GM21526 (cell line): ENCODE data around the gene APOBEC3B.
"Not testable (repeated sequence)": the region's sequence is repeated elsewhere in the genome, so short reads cannot be mapped to it uniquely, and the experiment has no call there.

Experiments used
- ATAC-seq: cut with Tn5 transposase; IDR thresholded peaks from one replicate; pipeline ENCODE4 v1.9.1; 2021; ENCODE audit warnings: moderate library complexity; ENCODE audit not compliant: unreplicated experiment, low FRiP score

Gene APOBEC3B

DNA sequence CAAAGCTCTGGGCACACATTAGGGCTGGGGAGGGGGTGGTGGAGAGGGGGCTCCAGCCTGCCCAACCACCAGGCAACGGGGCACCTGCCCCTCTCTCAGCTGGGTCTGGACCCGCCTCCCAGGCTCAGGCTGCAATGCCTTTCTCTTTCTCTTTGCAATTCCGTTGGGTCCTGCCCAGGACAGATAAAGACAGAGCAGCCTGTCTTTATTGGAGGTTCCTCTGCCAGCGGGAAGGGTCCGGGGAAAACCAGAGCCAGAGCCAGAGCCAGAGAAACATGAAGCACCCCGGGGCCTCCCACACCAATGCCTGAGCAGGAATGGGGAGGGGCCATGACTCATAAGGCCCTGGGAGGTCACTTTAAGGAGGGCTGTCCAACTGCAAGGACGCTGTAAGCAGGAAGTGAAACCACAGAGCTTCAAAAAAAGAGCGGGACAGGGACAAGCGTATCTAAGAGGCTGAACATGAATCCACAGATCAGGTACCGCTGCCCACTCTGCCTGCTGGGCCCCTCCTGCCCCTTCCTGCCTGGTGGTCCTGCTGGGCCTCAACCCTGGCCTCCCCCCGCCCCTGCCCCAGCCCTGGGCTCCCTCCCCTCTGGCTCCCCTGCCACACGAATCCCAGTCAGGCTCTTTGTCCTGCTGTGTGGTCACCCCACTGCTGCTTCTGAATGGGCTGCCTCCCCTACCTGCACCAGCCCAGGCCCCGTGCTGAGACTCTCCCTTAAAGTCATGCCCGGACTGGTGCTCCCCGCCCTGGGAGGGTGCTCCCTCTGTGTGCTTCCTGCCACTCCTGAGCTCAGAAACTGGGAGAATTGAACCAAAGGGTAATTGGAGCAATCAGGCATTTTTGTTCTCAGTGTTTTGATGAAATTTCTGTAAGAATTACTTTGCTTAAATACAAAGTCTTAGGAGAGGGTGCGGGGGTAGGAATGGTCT, at the start of gene APOBEC3B:
Gene APOBEC3B, plus strand, starts transcription at position 356 of the 936 bp plus-strand sequence. Its CDS starts 107 bp downstream, at position 463.
- ATAC-seq, result no peak

DNA sequence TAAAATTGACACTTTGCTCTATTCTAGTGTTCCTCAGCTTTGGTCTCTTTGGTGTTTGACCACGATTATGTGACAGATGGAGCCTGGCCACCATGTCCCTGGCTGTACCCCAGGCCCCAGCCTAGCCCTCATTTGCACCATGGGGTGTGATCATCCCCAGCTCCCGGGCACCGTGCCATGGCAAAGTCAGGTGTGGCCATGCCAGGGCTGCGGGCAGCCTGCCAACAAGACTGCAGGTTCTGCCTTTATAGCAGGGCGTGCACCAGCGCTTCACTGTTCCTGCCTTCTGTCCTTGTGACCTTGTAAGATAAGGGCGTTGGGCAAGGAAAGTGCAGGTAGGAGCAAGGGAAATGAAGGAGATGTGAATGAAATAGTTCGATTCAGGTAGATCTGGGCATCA, 47.1 kb upstream of the APOBEC3B start:
- no peak for ATAC-seq

DNA sequence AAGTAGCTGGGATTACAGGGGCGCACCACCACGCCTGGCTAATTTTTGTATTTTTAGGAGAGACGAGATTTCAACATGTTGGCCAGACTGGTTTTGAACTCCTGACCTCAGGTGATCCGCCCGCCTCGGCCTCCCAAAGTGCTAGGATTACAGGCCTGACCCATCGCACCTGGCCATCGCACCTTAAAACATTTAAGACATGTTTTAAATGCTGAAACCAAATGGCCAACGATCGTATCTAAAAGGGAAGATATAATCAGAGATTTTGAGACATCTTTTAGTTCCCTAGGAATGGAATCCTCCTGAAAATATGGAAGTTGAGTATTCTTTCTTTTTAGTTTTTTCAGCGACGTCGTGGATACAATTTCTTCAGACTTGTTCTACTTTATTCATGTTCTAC, 46.5 kb upstream of the APOBEC3B start:
- ATAC-seq, result no peak

DNA sequence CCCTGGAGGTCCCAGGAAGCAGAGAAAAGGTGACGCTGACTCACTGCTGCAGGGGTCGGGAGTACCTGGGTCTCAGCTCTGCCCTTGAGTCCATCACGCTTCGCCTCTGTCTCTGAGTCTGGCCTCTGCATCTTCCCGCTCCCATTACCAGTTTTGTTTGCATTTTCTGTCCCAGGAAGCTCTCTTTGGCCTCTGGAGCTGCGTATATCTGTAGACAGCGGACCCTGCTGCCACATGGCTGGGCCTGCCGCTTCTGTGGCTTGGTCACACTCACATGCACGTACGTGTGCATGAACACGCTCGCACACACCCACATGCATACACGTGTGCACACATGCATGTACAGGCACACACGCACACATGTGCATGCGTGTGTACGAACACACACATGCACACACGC, 45.6 kb upstream of the APOBEC3B start:
- no peak for ATAC-seq

DNA sequence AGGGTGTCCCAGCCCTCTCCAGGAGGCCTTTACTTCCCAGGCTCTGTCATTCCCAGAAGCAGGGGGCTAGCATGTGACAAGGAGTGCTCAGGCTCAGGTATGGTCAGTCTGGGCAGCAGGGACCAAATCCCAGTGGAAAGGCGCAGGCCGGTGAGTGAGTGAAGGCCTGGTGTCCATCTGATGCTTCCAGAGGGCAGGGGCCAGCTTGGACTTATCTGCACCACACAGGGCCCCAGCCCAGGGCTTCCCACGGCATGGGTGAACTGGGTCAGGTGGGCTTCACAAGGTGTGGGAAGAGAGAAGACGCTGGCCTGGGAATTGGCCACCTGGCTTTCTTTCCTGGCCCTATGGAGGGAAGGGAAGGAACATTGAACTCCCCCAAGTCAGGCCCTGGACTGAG, 45.1 kb upstream of the APOBEC3B start:
- ATAC-seq, result no peak

DNA sequence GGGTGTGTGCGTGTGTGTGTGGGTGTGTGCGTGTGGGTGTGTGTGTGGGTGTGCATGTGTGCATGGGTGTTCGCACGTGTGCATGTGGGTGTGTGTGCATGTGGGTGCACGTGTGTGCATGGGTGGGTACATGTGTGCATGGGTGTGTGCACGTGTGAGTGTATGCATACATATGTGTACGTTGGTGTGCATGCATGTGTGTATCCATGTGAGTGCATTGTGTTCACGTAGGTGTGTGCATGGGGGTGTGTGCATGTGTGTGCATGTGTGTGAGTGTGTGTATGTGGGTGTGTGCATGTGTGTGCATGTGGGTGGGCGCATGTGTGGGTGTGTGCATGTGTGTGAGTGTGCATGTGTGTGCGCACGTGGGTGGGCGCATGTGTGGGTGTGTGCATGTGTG, 44.6 kb upstream of the APOBEC3B start:
- no peak for ATAC-seq

DNA sequence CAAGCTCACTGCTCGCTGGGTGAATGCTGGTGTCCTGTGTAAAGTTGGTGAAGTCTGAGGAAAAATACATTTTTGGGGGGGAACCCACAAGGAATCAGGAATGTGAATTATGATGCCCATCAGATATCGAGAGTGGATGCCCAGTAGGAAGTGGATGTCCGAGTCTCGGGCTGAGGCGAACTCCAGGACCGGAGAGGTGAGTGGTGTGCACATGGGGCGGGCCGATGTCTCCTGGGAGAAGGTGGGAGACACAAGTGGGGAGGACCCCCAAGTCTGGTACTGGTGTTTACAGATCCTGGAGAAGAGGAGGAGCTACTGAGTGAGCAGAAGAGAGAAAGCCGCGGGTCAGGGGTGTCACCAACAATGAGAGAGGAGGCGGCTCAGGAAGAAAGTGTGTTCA, 43.9 kb upstream of the APOBEC3B start:
- no peak for ATAC-seq

DNA sequence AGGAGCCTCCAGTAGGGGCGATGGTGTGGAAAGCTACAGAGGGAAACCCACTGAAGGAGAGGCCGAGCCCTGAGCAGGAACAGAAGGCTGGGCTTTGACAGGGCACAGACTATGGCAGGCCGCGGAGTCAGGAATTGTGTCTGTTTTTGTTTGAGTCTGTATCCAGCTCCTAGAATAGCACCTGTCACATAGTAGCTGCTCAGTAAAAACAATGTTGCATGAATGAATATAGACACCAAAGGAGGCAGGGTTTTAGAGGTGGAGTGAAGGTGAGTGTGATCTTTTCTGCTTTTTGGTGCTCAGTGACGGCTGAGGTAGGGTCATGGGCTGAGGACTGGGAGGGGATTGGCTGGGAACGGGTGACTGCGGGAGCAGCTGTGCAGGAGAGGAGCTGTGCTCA, 43.2 kb upstream of the APOBEC3B start:
- ATAC-seq, result no peak

DNA sequence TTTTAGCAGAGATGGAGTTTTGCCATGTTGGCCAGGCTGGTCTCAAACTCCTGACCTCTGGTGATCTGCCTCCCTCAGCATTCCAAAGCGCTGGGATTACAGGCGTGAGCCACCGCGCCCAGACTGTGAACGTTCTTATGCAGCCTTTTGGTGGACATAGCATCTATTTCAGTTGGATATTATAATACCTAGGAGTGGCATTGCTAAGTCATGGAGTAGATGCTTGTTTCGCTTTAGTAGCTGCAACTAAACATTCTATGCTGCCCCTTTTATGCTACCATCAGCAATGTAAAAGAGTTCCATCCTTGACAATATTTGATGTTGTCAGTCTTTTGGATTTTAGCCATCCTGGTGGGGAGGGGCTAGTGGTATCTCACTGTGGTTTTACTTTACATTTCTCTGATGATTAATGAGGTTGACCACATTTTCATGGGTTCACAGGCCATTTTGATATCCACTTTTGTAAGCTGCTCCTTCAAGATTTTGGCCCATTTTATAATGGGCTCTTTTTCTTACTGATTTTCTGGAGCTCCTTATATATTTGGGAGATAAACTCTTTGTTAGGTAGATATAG, 41.2 kb upstream of the APOBEC3B start:
- ATAC-seq, result no peak

DNA sequence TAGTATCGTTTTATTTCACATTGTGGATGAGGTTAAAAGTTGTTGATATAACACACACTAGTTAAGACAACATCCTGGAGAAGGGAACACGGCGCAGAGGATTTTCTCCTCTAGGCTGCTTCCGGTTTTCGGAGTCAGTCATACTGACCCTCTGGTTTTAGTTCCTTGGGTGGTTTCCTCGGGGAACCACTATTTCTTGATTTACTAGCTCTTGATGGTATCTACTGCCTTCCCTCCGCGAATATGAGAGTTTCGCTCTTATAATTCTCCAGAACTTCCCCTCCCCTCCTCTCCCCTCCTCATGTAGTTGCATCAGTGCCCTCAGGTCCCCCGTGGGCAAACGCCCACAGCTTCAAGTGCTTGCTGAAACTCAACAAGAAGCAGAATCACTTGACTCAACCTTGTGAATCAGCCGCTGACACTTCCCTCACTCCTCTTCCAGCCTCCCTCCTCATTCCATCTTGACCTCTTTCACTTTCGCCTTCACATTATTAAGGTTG, 40.6 kb upstream of the APOBEC3B start:
- peak; percentile 46 for ATAC-seq

DNA sequence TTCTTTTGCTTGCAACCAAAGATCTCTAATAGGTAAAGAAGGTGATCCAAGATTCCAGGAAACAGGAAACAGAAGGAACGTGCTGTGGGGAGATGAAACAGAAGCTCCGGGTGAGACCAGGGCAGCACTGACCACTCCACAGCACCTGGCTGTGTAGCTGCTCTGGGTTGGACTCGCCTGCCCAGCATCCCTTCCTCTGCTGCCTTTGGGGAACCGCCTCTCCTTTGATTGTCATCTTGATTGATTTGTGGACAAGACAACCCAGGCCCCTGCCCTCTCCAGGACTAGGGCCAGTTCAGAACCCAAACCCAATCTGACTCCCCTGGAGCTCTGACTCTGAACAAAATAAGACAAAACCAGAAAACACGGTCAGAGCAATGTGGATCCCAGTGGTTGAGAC, 39.4 kb upstream of the APOBEC3B start:
- ATAC-seq, result no peak

DNA sequence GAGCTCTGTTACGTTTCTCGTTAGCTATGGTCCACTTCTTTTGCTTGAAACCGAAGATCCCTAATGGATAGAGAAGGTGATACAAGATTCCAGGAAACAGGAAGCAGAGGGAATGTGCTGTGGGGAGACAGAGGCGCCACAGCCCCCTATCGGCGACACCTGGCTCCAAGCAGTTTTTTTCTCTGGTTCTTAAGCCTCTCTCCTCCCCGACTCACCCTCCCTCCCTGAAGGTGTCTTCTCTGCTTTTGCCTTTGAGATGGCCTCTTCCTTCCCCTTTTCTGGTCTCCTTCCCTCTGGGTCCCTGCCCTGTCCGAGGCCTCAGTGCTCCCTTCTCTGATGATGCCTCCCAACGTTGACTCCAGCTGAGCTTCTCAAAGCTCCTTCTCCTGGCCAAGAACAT, 38.9 kb upstream of the APOBEC3B start:
- no peak for ATAC-seq

DNA sequence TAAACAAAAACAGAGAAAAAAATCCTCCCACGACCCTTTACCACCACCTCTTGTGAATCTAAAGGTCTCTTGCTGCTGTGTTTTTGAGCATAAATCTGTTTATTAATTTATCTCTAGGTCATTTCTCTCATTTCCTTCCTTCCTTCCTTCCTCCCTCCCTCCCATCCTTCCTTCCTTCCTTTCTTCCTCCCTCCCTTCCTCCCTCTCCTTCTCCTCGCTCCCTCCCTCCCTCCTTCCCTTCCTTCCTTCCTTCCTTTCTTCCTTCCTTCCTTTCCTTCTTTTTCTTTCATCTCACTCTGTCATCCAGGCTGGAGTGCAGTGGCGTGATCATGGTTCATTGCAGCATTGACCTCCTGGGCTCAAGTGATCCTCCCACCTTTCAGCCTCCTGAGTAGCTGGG, 38.3 kb upstream of the APOBEC3B start:
- no peak for ATAC-seq

DNA sequence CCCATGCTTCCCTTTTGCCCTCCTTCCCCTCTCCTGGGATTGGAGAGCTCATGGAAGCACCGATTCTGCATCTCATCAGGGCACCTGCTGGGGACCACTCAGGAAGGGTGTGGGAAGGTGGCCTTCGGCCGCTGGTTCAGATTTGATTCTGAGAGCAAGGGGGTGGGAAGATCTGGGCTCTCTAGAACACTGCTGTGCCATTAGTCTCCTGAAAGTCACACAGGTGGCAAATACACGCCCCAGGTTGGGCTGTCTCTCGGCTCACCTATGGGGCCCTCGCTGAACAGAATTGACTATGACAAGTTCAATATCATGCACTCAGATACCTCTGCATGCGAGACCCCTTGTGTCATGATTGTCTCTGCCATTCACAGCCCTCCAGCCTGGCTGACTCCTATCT, 37.5 kb upstream of the APOBEC3B start:
- ATAC-seq, result no peak

DNA sequence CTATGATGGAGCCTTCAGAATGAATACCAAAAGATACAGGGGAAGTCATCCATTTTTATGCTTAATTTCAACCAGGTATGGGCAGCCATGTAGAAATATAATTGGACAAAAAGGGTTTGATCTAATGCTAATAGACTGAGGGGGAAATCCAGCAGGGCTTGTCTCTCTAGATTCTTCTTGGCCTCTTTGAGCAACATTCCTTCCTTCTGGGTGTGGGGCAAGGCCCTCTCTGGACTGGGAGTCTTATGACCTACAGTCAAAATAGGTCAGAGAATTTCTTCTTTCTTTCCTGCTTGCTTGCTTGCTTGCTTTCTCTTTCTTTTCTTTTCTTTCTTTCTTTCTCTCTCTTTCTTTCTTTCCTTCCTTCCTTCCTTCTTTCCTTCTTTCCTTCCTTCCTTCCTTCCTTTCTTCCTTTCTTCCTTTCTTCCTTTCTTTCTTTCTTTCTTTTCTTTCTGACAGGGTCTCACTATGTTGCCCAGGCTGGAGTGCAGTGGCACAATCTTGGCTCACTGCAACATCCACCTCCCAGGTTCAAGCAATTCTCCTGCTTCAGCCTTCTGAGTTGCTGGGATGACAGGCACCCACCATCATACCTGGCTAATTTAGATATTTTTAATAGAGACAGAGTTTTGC, 36.3 kb upstream of the APOBEC3B start:
- not testable (repeated sequence) for ATAC-seq

DNA sequence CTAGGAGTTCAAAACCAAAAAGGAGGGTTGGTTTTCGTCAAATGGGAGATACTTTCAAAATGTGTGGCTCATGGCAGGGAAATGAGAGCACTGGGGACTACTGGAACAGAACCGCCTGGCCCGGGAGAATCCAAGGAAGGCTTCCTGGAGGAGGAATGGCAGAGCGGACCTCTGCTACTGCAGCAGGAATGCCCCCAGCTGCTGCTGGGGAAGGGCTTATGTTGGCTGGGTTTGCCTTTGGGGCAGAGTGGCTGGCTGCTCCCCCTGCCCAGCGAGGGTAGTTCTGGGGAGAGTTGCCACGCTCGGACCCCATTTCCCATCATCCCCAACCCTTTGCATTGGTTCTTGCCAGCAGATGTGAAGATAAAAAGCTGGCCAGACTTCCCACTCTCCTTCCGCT, 35.4 kb upstream of the APOBEC3B start:
- ATAC-seq, result no peak

DNA sequence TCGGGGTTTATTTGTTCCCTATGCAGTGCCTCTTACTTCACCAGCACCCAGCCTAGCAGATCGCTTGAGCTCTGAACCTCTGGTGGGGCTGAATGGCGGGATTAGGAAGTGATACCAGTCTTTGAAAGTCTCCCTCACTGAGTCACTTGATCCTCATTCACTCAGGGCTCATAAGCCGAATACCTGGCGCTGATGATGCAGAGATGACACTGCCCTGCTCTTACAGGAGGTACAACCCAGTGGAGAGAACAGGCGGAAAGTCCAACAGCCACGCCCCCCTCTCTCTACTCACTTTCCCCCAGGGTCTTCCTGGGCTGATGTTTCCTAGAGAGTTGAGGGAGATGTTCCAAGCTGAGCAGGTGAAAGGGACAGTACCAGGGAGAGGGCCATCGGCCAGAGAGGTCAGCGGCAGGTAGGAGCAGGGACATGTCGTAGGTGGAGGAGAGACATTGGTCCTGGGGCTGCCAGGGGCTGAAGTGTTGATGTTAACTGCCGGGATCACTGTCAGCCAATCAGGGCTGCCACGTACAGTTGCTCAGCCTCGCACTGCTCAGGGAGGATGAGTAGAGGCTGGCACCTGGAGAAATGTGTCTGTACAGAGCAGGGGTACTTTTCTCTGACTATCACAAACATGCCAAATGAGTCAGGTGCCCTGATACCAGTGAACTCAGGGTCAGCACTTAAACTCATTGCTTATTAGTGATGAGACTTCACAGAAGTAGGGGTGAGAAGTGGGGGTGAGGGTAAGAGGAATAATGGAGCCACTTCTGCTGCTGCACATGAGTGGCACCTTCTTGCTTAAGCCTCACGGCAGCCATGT, 34.6 kb upstream of the APOBEC3B start:
- no peak for ATAC-seq

DNA sequence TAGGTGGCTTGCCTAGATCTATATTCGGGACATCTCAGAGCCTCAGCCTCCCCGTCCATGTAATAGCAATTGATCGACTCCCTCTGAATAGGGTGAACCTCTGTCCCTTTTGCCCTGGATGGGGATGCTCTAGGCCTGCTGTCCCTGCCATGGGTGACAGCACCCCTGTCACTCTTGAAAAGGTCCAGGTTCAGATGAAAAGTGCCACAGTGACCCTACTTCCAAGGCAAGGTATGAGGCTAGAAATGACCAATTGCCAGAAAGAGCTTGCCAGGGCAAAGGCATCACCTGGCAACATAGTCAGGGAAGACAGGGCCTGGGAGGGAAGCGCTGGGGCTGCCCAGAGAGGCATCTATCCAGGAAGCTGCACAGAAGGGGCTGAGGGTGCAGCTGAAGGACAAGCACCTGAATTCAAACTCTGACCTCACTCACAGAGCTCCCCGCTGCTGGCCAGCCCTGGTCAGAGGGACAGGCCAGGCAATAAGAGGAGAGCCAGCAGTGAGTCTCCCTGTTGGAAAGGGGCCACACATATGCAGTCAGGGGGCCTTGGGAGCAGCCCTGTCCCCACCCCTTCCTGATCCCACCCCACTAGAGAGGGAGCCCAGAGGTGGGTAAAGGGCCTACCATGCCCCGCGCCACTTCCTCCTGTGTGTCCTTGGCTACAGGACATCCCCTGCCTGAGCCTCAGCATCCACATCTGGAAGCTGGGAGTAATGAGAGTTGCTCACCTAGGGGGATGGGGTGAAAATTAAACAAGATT, 33.8 kb upstream of the APOBEC3B start:
- no peak for ATAC-seq

DNA sequence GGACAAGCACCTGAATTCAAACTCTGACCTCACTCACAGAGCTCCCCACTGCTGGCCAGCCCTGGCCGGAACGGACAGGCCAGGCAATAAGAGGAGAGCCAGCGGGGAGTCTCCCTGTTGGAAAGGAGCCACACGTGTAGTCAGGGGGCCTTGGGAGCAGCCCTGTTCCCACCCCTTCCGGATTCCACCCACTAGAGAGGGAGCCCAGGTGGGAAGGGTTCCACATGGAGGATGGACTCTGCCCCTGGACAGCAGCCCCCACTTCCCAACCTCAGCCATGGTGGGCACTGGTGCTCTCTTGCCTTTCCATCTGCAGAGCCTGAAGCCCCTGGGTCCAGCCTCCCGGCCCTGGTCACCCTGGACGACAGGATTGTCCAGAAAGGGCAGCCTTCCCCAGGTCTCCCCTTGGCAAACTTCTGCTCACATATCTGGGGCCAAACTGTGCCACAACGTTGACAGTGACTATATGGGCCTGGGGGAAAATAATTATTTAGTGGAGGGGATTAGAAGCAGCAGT, 32.2 kb upstream of the APOBEC3B start:
- no peak for ATAC-seq
